GF-D8 (cell line): ENCODE data around the gene ATOH1.

ENCODE experiments used
- DNase-seq: peaks from one replicate; lab custom pipeline; 2025; lab: John Stamatoyannopoulos, UW

Gene ATOH1

GRCh38 chr4:93834249-93835066, 5.9 kb downstream of the ATOH1 start:
- DNase-seq, result no peak

GRCh38 chr4:93835929-93836328, 7.4 kb downstream of the ATOH1 start:
- DNase-seq, result no peak

- no peak for DNase-seq
Measured at GRCh38 chr4:93839704-93840103, 11.2 kb downstream of the ATOH1 start.

- no peak for DNase-seq
Measured at GRCh38 chr4:93841803-93842345, 13.3 kb downstream of the ATOH1 start.

GRCh38 chr4:93842601-93843252, 14.2 kb downstream of the ATOH1 start:
- no peak for DNase-seq

- DNase-seq, result no peak
Measured at GRCh38 chr4:93843772-93844171, 15.2 kb downstream of the ATOH1 start.

- no peak for DNase-seq
Measured at GRCh38 chr4:93852680-93853079, 24.1 kb downstream of the ATOH1 start.

GRCh38 chr4:93855926-93856325, 27.4 kb downstream of the ATOH1 start:
- no peak for DNase-seq

GRCh38 chr4:93865650-93866049, 37.1 kb downstream of the ATOH1 start:
- no peak for DNase-seq

GRCh38 chr4:93867416-93868001, 39.0 kb downstream of the ATOH1 start:
- no peak for DNase-seq

GRCh38 chr4:93870876-93871458, 42.4 kb downstream of the ATOH1 start:
- no peak for DNase-seq

- no peak for DNase-seq
Measured at GRCh38 chr4:93876754-93877153, 48.2 kb downstream of the ATOH1 start.

- DNase-seq, result no peak
Measured at GRCh38 chr4:93878566-93878965, 50.0 kb downstream of the ATOH1 start.

- no peak for DNase-seq
Measured at GRCh38 chr4:93879919-93880318, 51.4 kb downstream of the ATOH1 start.
